H1 (cell line): ENCODE data around the gene ATG4C. TPM values are rescaled to one million over a fixed set of nuclear protein-coding genes. Genes with fewer than 3 reads are reported as not detected.

Source experiments
- CEBPB ChIP-seq: IDR thresholded peaks from 2 replicates; pipeline ENCODE4 v1.6.1; 2012; ENCODE audit warnings: low read depth, low read length
- EGR1 ChIP-seq: IDR thresholded peaks from 2 replicates; pipeline ENCODE4 v1.6.1; 2011; ENCODE audit warnings: low read depth, low read length, borderline replicate concordance
- FOSL1 ChIP-seq: IDR thresholded peaks from 2 replicates; pipeline ENCODE4 v1.6.1; 2011; ENCODE audit warnings: mild to moderate bottlenecking, low read depth, low read length, moderate library complexity; ENCODE audit not compliant: insufficient read depth
- POLR2AphosphoS5 ChIP-seq: IDR thresholded peaks from 2 replicates; pipeline ENCODE4 v1.6.1; 2011; ENCODE audit warnings: low read depth, low read length
- POU5F1 ChIP-seq: IDR thresholded peaks from 2 replicates; pipeline ENCODE4 v1.6.1; 2011; ENCODE audit warnings: low read depth, mild to moderate bottlenecking, low read length, moderate library complexity
- RAD21 ChIP-seq, 2 experiments: IDR thresholded peaks in 1 of 2; conservative IDR thresholded peaks in 1 of 2; 2 replicates each; pipeline ENCODE4 v1.6.1; 2011; ENCODE audit warnings: low read depth in 2 of 2, low read length in 2 of 2, improper control_type of control experiment in 1 of 2, inconsistent platforms in 1 of 2, mild to moderate bottlenecking in 1 of 2, moderate library complexity in 1 of 2
- SIN3A ChIP-seq, 2 experiments: IDR thresholded peaks in 1 of 2; conservative IDR thresholded peaks in 1 of 2; 2 replicates each; pipeline ENCODE4 v1.6.1; 2011 to 2012; ENCODE audit warnings: low read length in 2 of 2, improper control_type of control experiment in 1 of 2, low read depth in 1 of 2, mild to moderate bottlenecking in 1 of 2
- SIRT6 ChIP-seq: IDR thresholded peaks from one replicate; pipeline ENCODE4 v1.7.1; 2012; ENCODE audit warnings: low read length, inconsistent platforms
- TBP ChIP-seq: IDR thresholded peaks from 2 replicates; pipeline ENCODE4 v1.6.1; 2011; ENCODE audit warnings: low read depth, low read length, improper control_type of control experiment
- TEAD4 ChIP-seq: IDR thresholded peaks from 2 replicates; pipeline ENCODE4 v1.6.1; 2012; ENCODE audit warnings: low read depth, low read length, inconsistent platforms, mixed read lengths
- polyA plus RNA-seq, 7 experiments: library from polyadenylated mRNA; depleted of rRNA in 3 of 7; stranded (reverse) in 5 of 7; unstranded in 2 of 7; fragments of >200 nt in 5 of 7; fragments of 200-250 nt in 2 of 7; gene quantifications; 1 replicate in 5 of 7; 2 replicates in 1 of 7; 4 replicates in 1 of 7; pipeline versions ENCODE4 v1.2.1 to v1.2.3, GENCODE V29; 2011 to 2013; ENCODE audit warnings: missing spikeins in 2 of 7, mixed read lengths in 2 of 7
- total RNA-seq: library from RNA; stranded (reverse); fragmentation: NEBNext Ultra II Directional; extraction: Animal tissue kit (Norgen Biotek cat#: 25700); gene quantifications from 2 replicates; pipeline ENCODE4 v1.2.1, GENCODE V29; 2021
- TF ChIP-seq, protein P1 (sequence below): fragments of 300-600 bp; sonication (generic); IDR thresholded peaks from 2 replicates; pipeline ENCODE4 v1.7.1; 2012; ENCODE audit warnings: low read length, moderate library complexity, mild to moderate bottlenecking, inconsistent platforms; ENCODE audit not compliant: insufficient replicate concordance

Gene ATG4C
- total and polyA plus RNA-seq, 2 of the 8 experiments (the other 6 are each of a cell fraction or from before 2014, with no cell fraction given): 5.1 to 22.2 TPM

DNA sequence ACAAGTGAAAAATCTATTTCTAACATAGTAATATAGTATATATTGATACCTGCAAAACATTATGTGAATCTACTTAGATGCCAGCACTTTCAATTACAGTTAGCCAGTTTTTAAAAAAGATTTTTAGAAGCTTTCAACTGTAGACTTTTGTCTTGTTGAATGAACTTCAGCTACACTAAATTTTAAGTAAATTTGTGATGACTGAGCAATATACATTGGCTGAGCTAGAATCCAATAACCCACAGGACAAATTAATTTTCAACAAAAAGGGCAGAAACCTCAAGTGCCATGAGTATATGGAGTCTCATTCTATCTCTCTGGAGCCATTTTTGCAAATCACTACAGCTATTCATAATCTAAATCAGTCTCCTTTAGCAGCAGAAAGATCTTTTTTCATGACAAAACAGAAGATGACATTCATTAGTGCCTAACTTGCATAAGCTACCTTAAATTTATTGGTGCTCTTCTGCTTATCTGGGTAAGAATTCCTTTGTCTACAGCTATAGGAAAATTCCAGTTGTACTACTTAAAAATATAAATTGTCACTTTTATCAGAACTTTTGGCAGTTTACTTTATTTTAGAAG is 100.3 kb downstream of the ATG4C start (continued):
- TF ChIP-seq, protein P1, sequence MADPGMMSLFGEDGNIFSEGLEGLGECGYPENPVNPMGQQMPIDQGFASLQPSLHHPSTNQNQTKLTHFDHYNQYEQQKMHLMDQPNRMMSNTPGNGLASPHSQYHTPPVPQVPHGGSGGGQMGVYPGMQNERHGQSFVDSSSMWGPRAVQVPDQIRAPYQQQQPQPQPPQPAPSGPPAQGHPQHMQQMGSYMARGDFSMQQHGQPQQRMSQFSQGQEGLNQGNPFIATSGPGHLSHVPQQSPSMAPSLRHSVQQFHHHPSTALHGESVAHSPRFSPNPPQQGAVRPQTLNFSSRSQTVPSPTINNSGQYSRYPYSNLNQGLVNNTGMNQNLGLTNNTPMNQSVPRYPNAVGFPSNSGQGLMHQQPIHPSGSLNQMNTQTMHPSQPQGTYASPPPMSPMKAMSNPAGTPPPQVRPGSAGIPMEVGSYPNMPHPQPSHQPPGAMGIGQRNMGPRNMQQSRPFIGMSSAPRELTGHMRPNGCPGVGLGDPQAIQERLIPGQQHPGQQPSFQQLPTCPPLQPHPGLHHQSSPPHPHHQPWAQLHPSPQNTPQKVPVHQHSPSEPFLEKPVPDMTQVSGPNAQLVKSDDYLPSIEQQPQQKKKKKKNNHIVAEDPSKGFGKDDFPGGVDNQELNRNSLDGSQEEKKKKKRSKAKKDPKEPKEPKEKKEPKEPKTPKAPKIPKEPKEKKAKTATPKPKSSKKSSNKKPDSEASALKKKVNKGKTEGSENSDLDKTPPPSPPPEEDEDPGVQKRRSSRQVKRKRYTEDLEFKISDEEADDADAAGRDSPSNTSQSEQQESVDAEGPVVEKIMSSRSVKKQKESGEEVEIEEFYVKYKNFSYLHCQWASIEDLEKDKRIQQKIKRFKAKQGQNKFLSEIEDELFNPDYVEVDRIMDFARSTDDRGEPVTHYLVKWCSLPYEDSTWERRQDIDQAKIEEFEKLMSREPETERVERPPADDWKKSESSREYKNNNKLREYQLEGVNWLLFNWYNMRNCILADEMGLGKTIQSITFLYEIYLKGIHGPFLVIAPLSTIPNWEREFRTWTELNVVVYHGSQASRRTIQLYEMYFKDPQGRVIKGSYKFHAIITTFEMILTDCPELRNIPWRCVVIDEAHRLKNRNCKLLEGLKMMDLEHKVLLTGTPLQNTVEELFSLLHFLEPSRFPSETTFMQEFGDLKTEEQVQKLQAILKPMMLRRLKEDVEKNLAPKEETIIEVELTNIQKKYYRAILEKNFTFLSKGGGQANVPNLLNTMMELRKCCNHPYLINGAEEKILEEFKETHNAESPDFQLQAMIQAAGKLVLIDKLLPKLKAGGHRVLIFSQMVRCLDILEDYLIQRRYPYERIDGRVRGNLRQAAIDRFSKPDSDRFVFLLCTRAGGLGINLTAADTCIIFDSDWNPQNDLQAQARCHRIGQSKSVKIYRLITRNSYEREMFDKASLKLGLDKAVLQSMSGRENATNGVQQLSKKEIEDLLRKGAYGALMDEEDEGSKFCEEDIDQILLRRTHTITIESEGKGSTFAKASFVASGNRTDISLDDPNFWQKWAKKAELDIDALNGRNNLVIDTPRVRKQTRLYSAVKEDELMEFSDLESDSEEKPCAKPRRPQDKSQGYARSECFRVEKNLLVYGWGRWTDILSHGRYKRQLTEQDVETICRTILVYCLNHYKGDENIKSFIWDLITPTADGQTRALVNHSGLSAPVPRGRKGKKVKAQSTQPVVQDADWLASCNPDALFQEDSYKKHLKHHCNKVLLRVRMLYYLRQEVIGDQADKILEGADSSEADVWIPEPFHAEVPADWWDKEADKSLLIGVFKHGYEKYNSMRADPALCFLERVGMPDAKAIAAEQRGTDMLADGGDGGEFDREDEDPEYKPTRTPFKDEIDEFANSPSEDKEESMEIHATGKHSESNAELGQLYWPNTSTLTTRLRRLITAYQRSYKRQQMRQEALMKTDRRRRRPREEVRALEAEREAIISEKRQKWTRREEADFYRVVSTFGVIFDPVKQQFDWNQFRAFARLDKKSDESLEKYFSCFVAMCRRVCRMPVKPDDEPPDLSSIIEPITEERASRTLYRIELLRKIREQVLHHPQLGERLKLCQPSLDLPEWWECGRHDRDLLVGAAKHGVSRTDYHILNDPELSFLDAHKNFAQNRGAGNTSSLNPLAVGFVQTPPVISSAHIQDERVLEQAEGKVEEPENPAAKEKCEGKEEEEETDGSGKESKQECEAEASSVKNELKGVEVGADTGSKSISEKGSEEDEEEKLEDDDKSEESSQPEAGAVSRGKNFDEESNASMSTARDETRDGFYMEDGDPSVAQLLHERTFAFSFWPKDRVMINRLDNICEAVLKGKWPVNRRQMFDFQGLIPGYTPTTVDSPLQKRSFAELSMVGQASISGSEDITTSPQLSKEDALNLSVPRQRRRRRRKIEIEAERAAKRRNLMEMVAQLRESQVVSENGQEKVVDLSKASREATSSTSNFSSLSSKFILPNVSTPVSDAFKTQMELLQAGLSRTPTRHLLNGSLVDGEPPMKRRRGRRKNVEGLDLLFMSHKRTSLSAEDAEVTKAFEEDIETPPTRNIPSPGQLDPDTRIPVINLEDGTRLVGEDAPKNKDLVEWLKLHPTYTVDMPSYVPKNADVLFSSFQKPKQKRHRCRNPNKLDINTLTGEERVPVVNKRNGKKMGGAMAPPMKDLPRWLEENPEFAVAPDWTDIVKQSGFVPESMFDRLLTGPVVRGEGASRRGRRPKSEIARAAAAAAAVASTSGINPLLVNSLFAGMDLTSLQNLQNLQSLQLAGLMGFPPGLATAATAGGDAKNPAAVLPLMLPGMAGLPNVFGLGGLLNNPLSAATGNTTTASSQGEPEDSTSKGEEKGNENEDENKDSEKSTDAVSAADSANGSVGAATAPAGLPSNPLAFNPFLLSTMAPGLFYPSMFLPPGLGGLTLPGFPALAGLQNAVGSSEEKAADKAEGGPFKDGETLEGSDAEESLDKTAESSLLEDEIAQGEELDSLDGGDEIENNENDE: no peak
- no peak for TF ChIP-seq SIRT6
- TF ChIP-seq SIN3A (conservative IDR thresholded peaks at IDR 0.05 in 1 of 2, IDR thresholded peaks at IDR 0.05 in 1 of 2; ENCODE audit: low read depth in 1 of 2, low read length in 2 of 2): no peak
- TF ChIP-seq POLR2AphosphoS5: no peak
- no peak for TF ChIP-seq FOSL1
- TF ChIP-seq POU5F1: no peak
- no peak for TF ChIP-seq CEBPB
- TF ChIP-seq TBP: no peak
- TF ChIP-seq RAD21 (IDR thresholded peaks at IDR 0.05 in 1 of 2, conservative IDR thresholded peaks at IDR 0.05 in 1 of 2; ENCODE audit: low read depth in 2 of 2, low read length in 2 of 2): no peak
- TF ChIP-seq TEAD4: no peak
- no peak for TF ChIP-seq EGR1
